ENCODE data around the gene FBXW7. TPM values are rescaled to one million over a fixed set of nuclear protein-coding genes. Genes with fewer than 3 reads are reported as not detected.

FBXW7 gene
- total RNA-seq, 2 experiments from 2014 or later, result 35.8 to 37.8 TPM

DNA sequence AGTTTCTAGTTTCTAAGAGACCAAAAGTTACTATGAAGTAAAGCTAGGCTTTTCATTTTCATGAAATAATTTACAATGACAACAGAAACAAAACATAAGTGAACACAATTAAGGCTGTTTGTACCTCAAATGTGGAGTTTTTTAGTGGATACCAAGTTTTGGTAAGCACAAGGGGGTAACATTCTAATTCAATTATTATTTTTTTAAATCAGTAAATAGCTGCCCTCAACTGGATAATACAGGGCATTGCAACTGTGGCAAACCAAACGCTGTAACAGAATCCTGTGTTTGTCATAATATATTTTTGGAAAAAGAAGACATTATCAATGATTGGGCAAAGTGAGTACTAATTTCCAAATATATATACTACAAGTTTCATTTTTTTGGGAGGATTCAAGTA is 150.3 kb downstream of the FBXW7 start:
- intact Hi-C loops (cut with micrococcal nuclease), result no loop called here
- CTCF ChIA-PET, result interaction anchor here (1.1 to 1.4 kb wide), 4 partner anchors 10 to 620 kb away, joined by 3 to 4 read pairs (median 4); no protein-coding TSS in a partner anchor
- Mint-ChIP-seq H3K27me3 (no peaks in the 10 kb centered on the region), H3K36me3 (no peaks in the 10 kb centered on the region), H3K4me1 (ENCODE audit: low read depth) (peaks cover 20% of the 10 kb centered on the region), H3K4me3 (no peak overlapping the region), H3K9me3 (no peaks in the 10 kb centered on the region), H3K27ac (no peak overlapping the region)
- POLR2A ChIA-PET, result no interaction called here
- DNase-seq, result no peak

DNA sequence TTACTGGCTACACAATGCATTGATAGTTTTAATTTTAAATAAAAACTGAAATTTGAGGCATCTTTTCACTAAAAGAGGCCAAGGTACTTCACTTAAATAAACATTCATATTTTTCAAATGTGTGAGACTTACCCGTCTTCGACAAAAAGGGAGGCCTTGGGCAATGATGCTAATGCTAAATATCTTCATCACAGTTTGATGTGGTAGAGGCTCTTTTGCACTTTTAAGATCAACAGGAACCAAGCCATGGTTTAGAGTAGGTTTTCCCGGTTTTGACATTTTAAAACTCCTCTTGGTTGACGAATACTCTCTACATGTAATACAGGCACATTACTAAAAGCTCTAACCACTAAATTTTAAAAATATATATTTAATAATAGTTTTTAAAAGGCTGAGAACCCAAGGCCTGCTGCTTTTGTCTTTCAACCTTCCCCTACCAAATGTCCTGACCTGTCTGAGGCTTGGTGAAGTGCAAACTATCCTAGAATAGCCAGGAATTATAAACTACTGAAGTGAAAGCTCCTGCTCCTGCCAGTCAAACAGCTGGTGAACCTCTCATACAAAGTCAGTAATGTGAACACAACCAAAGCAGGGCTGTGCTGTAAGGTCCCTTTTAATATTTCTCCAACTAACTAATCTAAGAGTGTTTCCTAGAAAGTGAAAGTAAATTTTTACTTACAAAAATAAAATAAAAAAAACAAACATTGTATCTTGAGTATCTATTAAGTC is 153.7 kb downstream of the FBXW7 start:
- ChIA-PET POLR2A (no interaction called here), CTCF (interaction anchor here (1.6 kb wide), 1 partner anchor 15 kb away, joined by 5 read pairs; no protein-coding TSS in a partner anchor)
- H3K4me3 Mint-ChIP-seq, result peak overlapping the region; percentile 52
- peak overlapping the region; percentile 65 for H3K27ac Mint-ChIP-seq
- intact Hi-C loops (cut with micrococcal nuclease), result no loop called here
- peaks cover 18% of the 10 kb centered on the region for H3K4me1 Mint-ChIP-seq (ENCODE audit: low read depth)
- H3K9me3 Mint-ChIP-seq, result no peaks in the 10 kb centered on the region
- H3K27me3 Mint-ChIP-seq, result no peaks in the 10 kb centered on the region
- DNase-seq, result no peak
- no peaks in the 10 kb centered on the region for H3K36me3 Mint-ChIP-seq

DNA sequence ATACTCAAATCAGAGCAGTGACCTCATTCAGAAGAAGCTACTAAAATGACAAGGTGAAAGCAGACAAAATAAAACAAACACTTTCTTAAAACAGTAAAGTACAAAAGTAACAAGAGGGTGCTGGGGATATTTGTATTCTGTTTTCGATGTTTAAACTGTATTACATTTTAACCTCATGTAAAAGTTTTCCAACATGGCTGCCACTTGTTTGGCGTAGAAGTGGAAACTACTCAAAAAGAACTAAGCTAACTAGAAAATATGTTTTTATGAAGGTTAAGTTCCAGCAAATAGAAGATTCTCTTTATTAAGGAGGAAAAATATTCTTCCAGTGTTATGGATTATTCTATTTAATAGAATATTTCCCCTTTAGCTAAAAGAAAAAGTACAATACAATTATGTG is 155.0 kb downstream of the FBXW7 start:
- intact Hi-C loops (cut with micrococcal nuclease), result no loop called here
- Mint-ChIP-seq H3K27ac (no peak overlapping the region), H3K27me3 (no peaks in the 10 kb centered on the region), H3K9me3 (no peaks in the 10 kb centered on the region), H3K36me3 (no peaks in the 10 kb centered on the region), H3K4me3 (no peak overlapping the region), H3K4me1 (ENCODE audit: low read depth) (peaks cover 16% of the 10 kb centered on the region)
- DNase-seq, result no peak
- POLR2A ChIA-PET, result no interaction called here
- CTCF ChIA-PET, result interaction anchor here (1.3 kb wide), 1 partner anchor 13 kb away, joined by 3 read pairs; no protein-coding TSS in a partner anchor

DNA sequence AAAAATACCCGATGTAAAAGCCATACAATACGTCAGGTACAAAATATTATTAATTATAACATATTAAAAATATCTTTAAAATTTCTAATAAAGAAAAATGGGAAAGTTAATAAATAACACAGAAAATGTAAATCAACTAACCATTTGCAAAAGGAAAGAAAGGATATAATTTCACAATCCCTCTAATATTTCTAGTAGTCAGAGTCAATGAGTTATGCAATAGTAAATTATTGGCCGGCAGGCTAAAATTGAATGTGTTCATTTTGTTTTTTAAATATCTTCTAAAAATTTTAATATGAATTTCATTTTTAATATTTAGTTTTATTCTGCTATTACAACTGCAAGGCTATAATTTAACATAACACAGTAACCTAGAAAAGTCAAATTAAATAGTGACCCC is 155.7 kb downstream of the FBXW7 start:
- H3K27ac Mint-ChIP-seq, result no peak overlapping the region
- no peak overlapping the region for H3K4me3 Mint-ChIP-seq
- ChIA-PET CTCF (interaction anchor here (1.3 kb wide), 1 partner anchor 14 kb away, joined by 3 read pairs; no protein-coding TSS in a partner anchor), POLR2A (no interaction called here)
- DNase-seq, result no peak
- intact Hi-C loops (cut with micrococcal nuclease), result no loop called here
- H3K4me1 Mint-ChIP-seq (ENCODE audit: low read depth), result peaks cover 17% of the 10 kb centered on the region
- H3K9me3 Mint-ChIP-seq, result no peaks in the 10 kb centered on the region
- no peaks in the 10 kb centered on the region for H3K27me3 Mint-ChIP-seq
- no peaks in the 10 kb centered on the region for H3K36me3 Mint-ChIP-seq

DNA sequence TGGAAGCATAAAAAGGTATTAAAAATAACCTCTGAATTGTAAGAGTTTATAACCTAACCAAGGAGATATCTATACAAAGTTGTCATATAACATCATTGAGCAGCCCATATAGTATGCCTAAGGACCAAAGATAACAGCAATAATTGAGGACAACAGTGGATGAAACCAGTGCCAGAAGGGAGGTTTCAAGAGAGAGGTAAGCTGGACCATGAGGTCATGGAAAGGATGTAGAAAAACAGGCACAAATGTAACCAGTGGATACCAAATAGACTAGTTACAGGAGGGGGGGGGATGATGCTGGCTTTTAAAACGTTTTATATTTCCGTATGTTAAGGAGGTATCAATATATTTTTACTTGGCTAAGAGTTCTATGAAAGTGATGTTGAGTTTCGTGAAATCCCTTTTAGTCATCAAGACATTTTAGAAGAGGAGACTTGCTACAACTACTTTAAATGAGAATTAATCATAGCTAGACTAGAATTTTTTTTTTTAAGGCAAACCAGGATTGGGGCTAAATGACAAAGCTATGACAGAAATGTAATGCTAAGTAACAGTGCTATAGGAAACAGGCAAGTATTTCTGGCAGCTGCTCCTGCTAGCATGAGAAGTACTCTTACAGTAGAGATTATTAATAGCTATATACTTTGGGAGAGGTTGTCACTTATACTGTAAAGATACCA is 161.1 kb downstream of the FBXW7 start:
- no peak for DNase-seq
- intact Hi-C loops (cut with micrococcal nuclease), result loop anchor here (5.0 to 10.0 kb wide), 2 partner anchors 272 to 490 kb away; no protein-coding TSS in a partner anchor
- Mint-ChIP-seq H3K27me3 (no peaks in the 10 kb centered on the region), H3K9me3 (no peaks in the 10 kb centered on the region), H3K27ac (no peak overlapping the region), H3K4me3 (no peak overlapping the region), H3K36me3 (no peaks in the 10 kb centered on the region), H3K4me1 (ENCODE audit: low read depth) (peaks cover 25% of the 10 kb centered on the region)
- ChIA-PET POLR2A (no interaction called here), CTCF (interaction anchor here (0.7 to 1.2 kb wide), 3 partner anchors 11 to 33 kb away, joined by 3 to 6 read pairs (median 3); no protein-coding TSS in a partner anchor)

DNA sequence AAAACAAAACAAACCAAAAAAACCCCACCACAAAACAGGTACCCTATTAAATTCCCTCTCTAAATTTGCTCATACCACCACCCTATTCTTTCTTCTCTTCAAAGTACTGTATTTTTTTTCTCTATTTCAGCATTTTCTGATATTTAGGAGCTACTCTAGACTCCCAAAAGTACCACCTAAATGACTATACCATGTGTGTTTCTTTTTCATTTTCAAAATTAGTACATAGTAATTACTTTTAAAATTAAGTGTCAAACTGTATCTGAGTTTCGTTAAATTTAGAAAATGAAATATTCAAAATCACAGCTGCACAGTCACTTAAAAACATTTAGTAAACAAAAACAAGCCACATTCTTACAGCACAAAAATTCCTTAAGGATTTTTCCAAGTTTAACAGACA is 161.7 kb downstream of the FBXW7 start:
- DNase-seq, result no peak
- Mint-ChIP-seq H3K27me3 (no peaks in the 10 kb centered on the region), H3K9me3 (no peaks in the 10 kb centered on the region), H3K36me3 (no peaks in the 10 kb centered on the region), H3K4me1 (ENCODE audit: low read depth) (peaks cover 31% of the 10 kb centered on the region), H3K4me3 (no peak overlapping the region), H3K27ac (no peak overlapping the region)
- ChIA-PET POLR2A (no interaction called here), CTCF (no interaction called here)
- intact Hi-C loops (cut with micrococcal nuclease), result loop anchor here (5.0 to 10.0 kb wide), 2 partner anchors 272 to 489 kb away; no protein-coding TSS in a partner anchor

DNA sequence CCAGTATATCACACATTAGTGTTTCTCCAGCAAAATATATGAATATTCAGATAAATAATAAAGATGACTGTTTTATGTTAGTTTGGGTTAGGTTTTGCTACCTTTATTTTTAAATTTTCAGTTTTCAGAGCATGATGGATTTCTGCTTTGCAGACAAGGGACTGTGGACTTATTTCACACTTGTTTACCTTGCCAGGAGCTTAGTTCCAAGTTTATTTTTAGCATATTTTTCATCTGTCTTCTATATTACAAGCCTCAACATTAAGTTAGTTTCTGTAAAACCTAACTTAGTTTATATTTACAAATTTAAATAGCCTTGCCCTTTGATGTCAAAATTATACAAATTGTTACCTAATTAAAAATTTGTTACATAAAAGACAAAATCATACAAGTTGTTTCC is 163.4 kb downstream of the FBXW7 start:
- no peak overlapping the region for H3K4me3 Mint-ChIP-seq
- no peak overlapping the region for H3K27ac Mint-ChIP-seq
- no peaks in the 10 kb centered on the region for H3K36me3 Mint-ChIP-seq
- H3K9me3 Mint-ChIP-seq, result no peaks in the 10 kb centered on the region
- intact Hi-C loops (cut with micrococcal nuclease), result loop anchor here (5.0 to 10.0 kb wide), 2 partner anchors 270 to 488 kb away; no protein-coding TSS in a partner anchor
- CTCF ChIA-PET, result no interaction called here
- no peak for DNase-seq
- H3K27me3 Mint-ChIP-seq, result no peaks in the 10 kb centered on the region
- peaks cover 32% of the 10 kb centered on the region for H3K4me1 Mint-ChIP-seq (ENCODE audit: low read depth)
- POLR2A ChIA-PET, result no interaction called here

DNA sequence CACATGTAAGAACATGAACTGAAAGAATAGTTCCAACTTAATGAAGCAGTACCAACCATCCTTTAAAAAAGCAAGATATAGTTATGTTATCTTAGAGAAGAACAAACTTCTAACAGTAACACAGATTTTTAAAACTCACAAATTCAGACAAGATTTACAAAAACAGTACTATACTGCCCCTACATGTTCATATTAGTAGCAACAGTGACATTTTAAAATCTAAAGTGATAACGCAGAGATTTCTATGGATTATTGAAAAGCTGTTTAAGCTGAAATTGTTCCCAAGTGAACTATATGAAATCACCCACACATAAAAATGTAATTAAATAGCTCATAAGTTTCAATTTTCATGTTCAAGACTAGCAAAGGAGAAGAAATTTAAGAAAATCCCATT is 166.0 kb downstream of the FBXW7 start:
- Mint-ChIP-seq H3K27ac (no peak overlapping the region), H3K4me3 (no peak overlapping the region), H3K9me3 (peaks cover 6% of the 10 kb centered on the region), H3K27me3 (no peaks in the 10 kb centered on the region), H3K4me1 (ENCODE audit: low read depth) (peaks cover 29% of the 10 kb centered on the region), H3K36me3 (peaks cover 11% of the 10 kb centered on the region)
- ChIA-PET CTCF (interaction anchor here (0.9 to 1.0 kb wide), 2 partner anchors 9 to 56 kb away, joined by 3 read pairs; no protein-coding TSS in a partner anchor), POLR2A (no interaction called here)
- intact Hi-C loops (cut with micrococcal nuclease), result loop anchor here (5.0 to 10.0 kb wide), 2 partner anchors 268 to 485 kb away; no protein-coding TSS in a partner anchor
- no peak for DNase-seq

DNA sequence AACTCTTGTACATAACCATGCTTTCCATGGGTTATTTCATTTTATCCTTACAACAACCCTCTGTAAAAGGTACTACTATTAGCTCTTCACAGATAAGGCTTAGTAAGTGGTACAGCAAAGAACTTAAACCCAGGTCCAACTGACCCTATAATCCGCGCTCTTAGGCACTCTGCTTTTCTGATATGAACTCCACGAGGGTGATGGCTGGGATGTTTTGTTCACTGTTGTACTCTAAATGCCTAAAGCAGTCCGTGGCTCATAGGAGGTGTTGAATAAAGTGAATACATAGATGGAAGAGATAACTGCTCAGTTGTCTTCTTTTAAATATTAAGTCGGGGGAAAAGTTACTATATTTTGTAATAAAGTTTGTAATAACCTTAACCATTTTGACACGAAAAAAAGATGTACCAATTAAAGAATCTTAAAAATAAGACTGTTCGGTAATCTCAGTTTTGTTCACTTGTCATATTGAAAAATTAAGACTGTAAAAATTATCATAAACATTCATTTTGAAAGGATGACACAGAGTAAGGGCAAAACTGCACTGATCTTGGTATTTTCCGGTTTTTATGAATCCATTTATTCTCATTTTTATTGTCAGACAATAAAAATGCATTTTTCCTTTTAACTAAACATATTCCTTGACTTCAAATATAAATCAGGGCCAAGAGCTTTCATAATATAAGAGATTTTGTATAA is 166.5 kb downstream of the FBXW7 start:
- Mint-ChIP-seq H3K4me3 (no peak overlapping the region), H3K27ac (no peak overlapping the region), H3K4me1 (ENCODE audit: low read depth) (peaks cover 25% of the 10 kb centered on the region), H3K27me3 (no peaks in the 10 kb centered on the region), H3K36me3 (peaks cover 12% of the 10 kb centered on the region), H3K9me3 (peaks cover 6% of the 10 kb centered on the region)
- ChIA-PET POLR2A (no interaction called here), CTCF (interaction anchor here (0.9 kb wide), 1 partner anchor 56 kb away, joined by 3 read pairs; no protein-coding TSS in a partner anchor)
- DNase-seq, result no peak
- intact Hi-C loops (cut with micrococcal nuclease), result no loop called here

DNA sequence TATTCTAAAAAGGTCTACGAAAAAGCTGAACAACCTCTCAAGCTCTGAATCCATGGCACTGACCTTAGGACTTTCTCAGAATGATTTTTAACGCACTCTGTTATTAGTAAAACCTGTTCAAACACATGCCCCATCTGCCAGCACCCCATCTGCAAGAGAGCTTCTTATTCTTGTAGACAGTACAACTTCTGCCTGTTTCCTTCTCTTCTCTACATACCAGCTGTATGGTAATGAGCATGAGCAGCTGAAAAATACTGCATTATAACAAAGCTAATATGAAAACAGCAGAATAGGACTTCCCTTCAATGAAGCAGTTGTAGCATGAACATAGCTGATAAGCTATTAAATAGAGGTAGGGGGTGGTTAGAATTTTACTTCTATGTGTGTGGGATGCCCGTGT is 167.9 kb downstream of the FBXW7 start:
- no peak overlapping the region for H3K27ac Mint-ChIP-seq
- CTCF ChIA-PET, result no interaction called here
- no peak overlapping the region for H3K4me3 Mint-ChIP-seq
- H3K36me3 Mint-ChIP-seq, result peaks cover 12% of the 10 kb centered on the region
- DNase-seq, result no peak
- POLR2A ChIA-PET, result no interaction called here
- peaks cover 6% of the 10 kb centered on the region for H3K9me3 Mint-ChIP-seq
- H3K4me1 Mint-ChIP-seq (ENCODE audit: low read depth), result peaks cover 15% of the 10 kb centered on the region
- intact Hi-C loops (cut with micrococcal nuclease), result no loop called here
- H3K27me3 Mint-ChIP-seq, result no peaks in the 10 kb centered on the region

DNA sequence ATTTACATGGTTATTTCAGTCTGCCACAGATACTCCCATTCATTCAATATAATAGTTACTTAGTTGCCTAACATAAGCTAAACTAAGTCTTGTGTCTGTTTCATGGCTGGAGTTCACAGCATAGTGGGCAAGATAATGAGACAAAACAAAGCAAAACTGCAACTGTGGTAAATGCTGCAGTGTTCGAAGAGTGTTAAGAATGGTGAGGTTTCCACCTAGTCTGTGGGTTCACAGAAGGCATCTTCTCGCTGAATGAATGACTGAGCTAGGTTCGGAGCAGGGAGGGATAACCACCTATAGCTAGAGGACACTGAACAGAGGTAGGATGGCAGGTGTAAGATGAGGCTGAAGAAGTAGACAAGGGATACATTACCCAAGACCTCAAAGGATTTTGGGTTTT is 171.0 kb downstream of the FBXW7 start:
- CTCF ChIA-PET, result no interaction called here
- no peaks in the 10 kb centered on the region for H3K27me3 Mint-ChIP-seq
- intact Hi-C loops (cut with micrococcal nuclease), result no loop called here

DNA sequence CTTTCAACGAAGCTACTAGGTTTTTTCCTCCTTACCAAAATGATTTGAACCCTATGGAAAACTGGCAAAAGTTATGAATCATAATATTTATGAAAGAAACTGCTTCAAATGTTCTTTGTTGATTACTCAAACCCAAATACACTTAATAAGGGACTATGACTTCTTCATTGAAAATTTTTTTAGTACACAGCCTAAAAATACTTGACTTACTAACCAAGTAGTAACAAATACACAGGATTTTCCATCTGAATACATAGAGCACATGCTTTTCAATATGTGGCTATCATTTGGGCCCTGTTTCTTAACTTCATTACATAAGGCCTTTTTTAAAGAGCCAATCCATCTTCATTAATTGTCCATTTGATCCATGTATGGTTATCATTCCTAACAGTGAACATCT is 171.5 kb downstream of the FBXW7 start:
- intact Hi-C loops (cut with micrococcal nuclease), result no loop called here
- Mint-ChIP-seq H3K4me3 (no peak overlapping the region), H3K27me3 (no peaks in the 10 kb centered on the region), H3K36me3 (peaks cover 12% of the 10 kb centered on the region), H3K4me1 (ENCODE audit: low read depth) (peaks cover 15% of the 10 kb centered on the region), H3K27ac (no peak overlapping the region), H3K9me3 (peaks cover 6% of the 10 kb centered on the region)
- no peak for DNase-seq
- CTCF ChIA-PET, result no interaction called here
- POLR2A ChIA-PET, result no interaction called here

More for the DNA sequence above, 171.0 kb downstream of the FBXW7 start:
- peaks cover 6% of the 10 kb centered on the region for H3K9me3 Mint-ChIP-seq
- DNase-seq, result no peak
- no peak overlapping the region for H3K4me3 Mint-ChIP-seq
- H3K36me3 Mint-ChIP-seq, result peaks cover 12% of the 10 kb centered on the region
- POLR2A ChIA-PET, result no interaction called here
- no peak overlapping the region for H3K27ac Mint-ChIP-seq
- peaks cover 16% of the 10 kb centered on the region for H3K4me1 Mint-ChIP-seq (ENCODE audit: low read depth)
